Smooth muscle cell (in vitro differentiated cells): Measurements from ENCODE around the gene REST. TPM values are rescaled to one million over a fixed set of nuclear protein-coding genes. Genes with fewer than 3 reads are reported as not detected.
"Not testable (repeated sequence)": the region's sequence is repeated elsewhere in the genome, so short reads cannot be mapped to it uniquely, and the experiment has no call there.

ENCODE experiments used
- DNase-seq: peaks from one replicate; lab custom pipeline; 2025; ENCODE audit not compliant: unreplicated experiment; lab: John Stamatoyannopoulos, UW
- H2AFZ ChIP-seq: fragments of 200-600 bp; sonication (generic); 2 replicates; pipeline ENCODE4 v1.6.0; 2016; ENCODE audit warnings: antibody characterized with exemption, low read depth, mild to moderate bottlenecking
- H3F3A ChIP-seq: fragments of 200-600 bp; sonication (generic); 2 replicates; pipeline ENCODE4 v1.6.0; 2017; ENCODE audit warnings: antibody characterized with exemption, low read depth
- H3K27ac ChIP-seq: fragments of 200-600 bp; sonication (generic); 2 replicates; pipeline ENCODE4 v1.5.1; 2016; ENCODE audit warnings: low read depth, mild to moderate bottlenecking
- H3K27me3 ChIP-seq: fragments of 200-600 bp; sonication (generic); 2 replicates; pipeline ENCODE4 v1.6.1; 2016; ENCODE audit warnings: low read depth, mild to moderate bottlenecking
- H3K36me3 ChIP-seq: fragments of 200-600 bp; sonication (generic); 2 replicates; pipeline ENCODE4 v1.5.1; 2016; ENCODE audit warnings: low read depth
- H3K4me1 ChIP-seq: fragments of 200-600 bp; sonication (generic); 2 replicates; pipeline ENCODE4 v1.5.1; 2016; ENCODE audit warnings: low read depth
- H3K4me2 ChIP-seq: fragments of 200-600 bp; sonication (generic); 2 replicates; pipeline ENCODE4 v1.6.0; 2016; ENCODE audit warnings: mild to moderate bottlenecking
- H3K4me3 ChIP-seq: fragments of 200-600 bp; sonication (generic); 2 replicates; pipeline ENCODE4 v1.5.1; 2016; ENCODE audit warnings: mild to moderate bottlenecking
- H3K79me2 ChIP-seq: fragments of 200-600 bp; sonication (generic); 2 replicates; pipeline ENCODE4 v1.6.0; 2016; ENCODE audit warnings: low read depth, mild to moderate bottlenecking
- H3K9ac ChIP-seq: fragments of 200-600 bp; sonication (generic); 2 replicates; pipeline ENCODE4 v1.6.0; 2016; ENCODE audit warnings: low read depth
- H3K9me3 ChIP-seq: fragments of 200-600 bp; sonication (generic); replicated peaks from 2 replicates; pipeline ENCODE4 v1.5.1; 2016; ENCODE audit warnings: low read depth
- H4K20me1 ChIP-seq: fragments of 200-600 bp; sonication (generic); 2 replicates; pipeline ENCODE4 v1.6.0; 2016; ENCODE audit warnings: low read depth
- WGBS: methylation state at CpG from one replicate; pipeline ENCODE4 v1.1.7; 2016; ENCODE audit warnings: low lambda C conversion rate; 5-methylcytosine and 5-hydroxymethylcytosine counted together
- polyA plus RNA-seq: library from polyadenylated mRNA; unstranded; fragments of >200 nt; fragmentation: Nextera tagmentation; extraction: Ambion mirVana; gene quantifications from 2 replicates; pipeline ENCODE4 v1.2.1, GENCODE V29; 2016
- total RNA-seq: library from RNA; depleted of rRNA; stranded (reverse); fragments of >200 nt; gene quantifications from 2 replicates; pipeline ENCODE4 v1.2.3, GENCODE V29; 2014
- TF ChIP-seq, protein P1 (sequence below): fragments of 200-600 bp; sonication (generic); IDR thresholded peaks from 2 replicates; pipeline ENCODE4 v1.5.1; 2017; ENCODE audit warnings: borderline replicate concordance, mild to moderate bottlenecking, antibody characterized with exemption; ENCODE audit not compliant: insufficient read depth, poor library complexity, severe bottlenecking

Gene REST
- total and polyA plus RNA-seq, 2 experiments from 2014 or later, result 53.8 to 70.9 TPM

DNA sequence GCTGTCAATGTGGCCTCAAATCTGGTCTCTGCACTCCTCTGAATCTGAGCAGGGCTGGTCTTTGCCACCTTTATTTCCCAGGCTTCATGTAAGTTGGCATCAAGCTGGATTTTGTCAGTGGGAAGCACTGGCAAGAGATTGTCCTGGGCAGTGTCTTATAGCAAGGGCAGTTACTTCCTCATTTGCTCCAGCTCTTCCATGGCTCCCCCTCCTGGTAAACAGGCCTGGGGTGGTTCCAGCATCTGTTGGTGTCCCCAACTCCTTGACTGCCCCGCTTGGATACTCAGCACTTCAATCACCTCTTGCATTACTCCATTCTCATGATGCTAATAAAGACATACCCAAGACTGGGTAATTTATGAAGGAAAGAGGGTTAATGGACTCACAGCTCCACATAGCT lies 15.0 kb upstream of the REST start:
- no peak overlapping the region for H2AFZ ChIP-seq
- H3K27me3 ChIP-seq, result no peaks in the 10 kb centered on the region
- H3K4me3 ChIP-seq, result no peak overlapping the region
- DNase-seq, result no peak
- WGBS, result 91% methylated on average over 1 of the region's 1 CpG
- no peaks in the 10 kb centered on the region for H3K4me1 ChIP-seq
- H4K20me1 ChIP-seq, result no peaks in the 10 kb centered on the region
- TF ChIP-seq, protein P1, sequence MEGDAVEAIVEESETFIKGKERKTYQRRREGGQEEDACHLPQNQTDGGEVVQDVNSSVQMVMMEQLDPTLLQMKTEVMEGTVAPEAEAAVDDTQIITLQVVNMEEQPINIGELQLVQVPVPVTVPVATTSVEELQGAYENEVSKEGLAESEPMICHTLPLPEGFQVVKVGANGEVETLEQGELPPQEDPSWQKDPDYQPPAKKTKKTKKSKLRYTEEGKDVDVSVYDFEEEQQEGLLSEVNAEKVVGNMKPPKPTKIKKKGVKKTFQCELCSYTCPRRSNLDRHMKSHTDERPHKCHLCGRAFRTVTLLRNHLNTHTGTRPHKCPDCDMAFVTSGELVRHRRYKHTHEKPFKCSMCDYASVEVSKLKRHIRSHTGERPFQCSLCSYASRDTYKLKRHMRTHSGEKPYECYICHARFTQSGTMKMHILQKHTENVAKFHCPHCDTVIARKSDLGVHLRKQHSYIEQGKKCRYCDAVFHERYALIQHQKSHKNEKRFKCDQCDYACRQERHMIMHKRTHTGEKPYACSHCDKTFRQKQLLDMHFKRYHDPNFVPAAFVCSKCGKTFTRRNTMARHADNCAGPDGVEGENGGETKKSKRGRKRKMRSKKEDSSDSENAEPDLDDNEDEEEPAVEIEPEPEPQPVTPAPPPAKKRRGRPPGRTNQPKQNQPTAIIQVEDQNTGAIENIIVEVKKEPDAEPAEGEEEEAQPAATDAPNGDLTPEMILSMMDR, result no peak
- H3K79me2 ChIP-seq, result no peaks in the 10 kb centered on the region
- H3K4me2 ChIP-seq, result no peak overlapping the region
- no peaks in the 10 kb centered on the region for H3F3A ChIP-seq
- no peak overlapping the region for H3K9ac ChIP-seq
- no peaks in the 10 kb centered on the region for H3K9me3 ChIP-seq
- no peaks in the 10 kb centered on the region for H3K36me3 ChIP-seq
- H3K27ac ChIP-seq, result no peak overlapping the region

DNA sequence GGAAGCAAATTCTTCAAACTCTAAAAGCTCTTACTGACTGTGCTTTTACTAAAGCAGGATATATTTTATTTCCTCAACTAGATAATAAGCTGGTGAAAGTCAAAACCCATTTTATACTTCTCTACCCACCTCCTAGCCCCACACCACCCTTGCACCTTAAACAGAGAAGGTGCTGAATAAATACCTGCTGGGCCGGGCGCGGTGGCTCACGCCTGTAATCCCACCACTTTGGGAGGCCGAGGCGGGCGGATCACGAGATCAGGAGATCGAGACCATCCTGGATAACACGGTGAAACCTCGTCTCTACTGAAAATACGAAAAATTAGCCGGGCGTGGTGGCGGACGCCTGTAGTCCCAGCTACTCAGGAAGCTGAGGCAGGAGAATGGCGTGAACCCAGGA lies 9.9 kb upstream of the REST start:
- H4K20me1 ChIP-seq, H3K27ac ChIP-seq, DNase-seq, H3K4me3 ChIP-seq, H3K27me3 ChIP-seq, H3F3A ChIP-seq, H3K9ac ChIP-seq, H3K4me1 ChIP-seq, H2AFZ ChIP-seq, H3K4me2 ChIP-seq, H3K79me2 ChIP-seq, H3K36me3 ChIP-seq, H3K9me3 ChIP-seq: not testable (repeated sequence)
- WGBS, result 89% methylated on average over 17 of the region's 17 CpGs

GRCh38 chr4:56900186-56900585 lies 7.5 kb upstream of the REST start:
- not testable (repeated sequence) for H3K4me1 ChIP-seq, H3K79me2 ChIP-seq, H3K36me3 ChIP-seq, H3K27ac ChIP-seq, H3F3A ChIP-seq, DNase-seq, H3K9me3 ChIP-seq, H3K4me2 ChIP-seq, H4K20me1 ChIP-seq, H3K9ac ChIP-seq, H2AFZ ChIP-seq, H3K27me3 ChIP-seq, H3K4me3 ChIP-seq
- 93% methylated on average over 5 of the region's 5 CpGs for WGBS

DNA sequence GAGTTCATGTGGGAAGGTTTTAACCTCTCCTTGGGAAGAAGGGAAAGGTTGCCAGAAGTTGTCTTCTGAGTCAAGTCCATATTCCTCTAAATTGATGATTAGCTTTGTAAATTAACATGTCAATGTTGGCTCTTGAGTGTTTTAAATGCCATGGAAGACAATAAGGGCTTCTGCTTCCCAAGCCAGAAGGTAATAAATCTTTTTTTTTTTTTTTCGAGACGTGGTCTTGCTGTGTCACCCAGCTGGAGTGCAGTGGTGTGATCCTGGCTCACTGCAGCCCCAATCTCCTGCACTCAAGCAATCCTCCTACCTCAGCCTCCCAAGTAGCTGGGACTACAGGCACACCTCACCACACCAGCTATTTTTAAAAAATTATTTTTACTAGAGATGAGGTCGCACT lies 5.0 kb upstream of the REST start:
- H4K20me1 ChIP-seq, result no peaks in the 10 kb centered on the region
- no peaks in the 10 kb centered on the region for H3F3A ChIP-seq
- no peaks in the 10 kb centered on the region for H3K36me3 ChIP-seq
- H3K9me3 ChIP-seq, result no peaks in the 10 kb centered on the region
- no peak overlapping the region for H3K9ac ChIP-seq
- H2AFZ ChIP-seq, result no peak overlapping the region
- TF ChIP-seq, protein P1, result no peak
- DNase-seq, result no peak
- no peak overlapping the region for H3K4me3 ChIP-seq
- no peaks in the 10 kb centered on the region for H3K79me2 ChIP-seq
- no peaks in the 10 kb centered on the region for H3K4me1 ChIP-seq
- no peak overlapping the region for H3K4me2 ChIP-seq
- no peaks in the 10 kb centered on the region for H3K27me3 ChIP-seq
- 66% methylated on average over 3 of the region's 3 CpGs for WGBS
- H3K27ac ChIP-seq, result no peak overlapping the region

DNA sequence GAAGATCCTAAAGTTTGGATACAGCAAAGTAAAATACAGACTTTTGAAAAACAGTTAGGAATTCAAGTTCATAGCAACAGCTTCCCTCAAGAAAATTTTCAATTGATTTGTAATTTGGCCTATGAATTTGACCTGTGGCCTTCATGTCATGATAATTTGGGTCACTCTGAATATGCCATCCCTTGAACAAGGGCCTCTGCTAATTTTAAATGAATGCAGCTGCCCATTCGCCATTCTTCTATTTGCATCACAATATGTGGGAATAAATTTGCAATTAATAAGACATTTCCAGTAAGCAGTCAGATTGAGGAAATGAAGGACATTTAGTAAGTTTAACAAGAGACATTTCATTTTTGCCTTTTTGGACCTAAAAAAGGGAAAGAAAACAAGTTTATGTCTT lies 1.9 kb upstream of the REST start:
- no peaks in the 10 kb centered on the region for H3K27me3 ChIP-seq
- H3K4me2 ChIP-seq, result no peak overlapping the region
- DNase-seq, result no peak
- peaks cover 13% of the 10 kb centered on the region for H3K4me1 ChIP-seq
- no peaks in the 10 kb centered on the region for H3K9me3 ChIP-seq
- H3F3A ChIP-seq, result peaks cover 9% of the 10 kb centered on the region
- no peaks in the 10 kb centered on the region for H3K36me3 ChIP-seq
- peaks cover 15% of the 10 kb centered on the region for H4K20me1 ChIP-seq
- no peak overlapping the region for H3K27ac ChIP-seq
- H3K4me3 ChIP-seq, result no peak overlapping the region
- no peak overlapping the region for H2AFZ ChIP-seq
- H3K79me2 ChIP-seq, result peaks cover 19% of the 10 kb centered on the region
- no peak overlapping the region for H3K9ac ChIP-seq
- 95% methylated on average over 1 of the region's 1 CpG for WGBS
- TF ChIP-seq, protein P1, result no peak
